ENCODE data around the gene CCDC157.

GRCh38 chr22:30386960-30387827 lies 30.4 kb downstream of the CCDC157 start, which contains the start of gene RNF215:
- TF ChIP-seq, protein P1, sequence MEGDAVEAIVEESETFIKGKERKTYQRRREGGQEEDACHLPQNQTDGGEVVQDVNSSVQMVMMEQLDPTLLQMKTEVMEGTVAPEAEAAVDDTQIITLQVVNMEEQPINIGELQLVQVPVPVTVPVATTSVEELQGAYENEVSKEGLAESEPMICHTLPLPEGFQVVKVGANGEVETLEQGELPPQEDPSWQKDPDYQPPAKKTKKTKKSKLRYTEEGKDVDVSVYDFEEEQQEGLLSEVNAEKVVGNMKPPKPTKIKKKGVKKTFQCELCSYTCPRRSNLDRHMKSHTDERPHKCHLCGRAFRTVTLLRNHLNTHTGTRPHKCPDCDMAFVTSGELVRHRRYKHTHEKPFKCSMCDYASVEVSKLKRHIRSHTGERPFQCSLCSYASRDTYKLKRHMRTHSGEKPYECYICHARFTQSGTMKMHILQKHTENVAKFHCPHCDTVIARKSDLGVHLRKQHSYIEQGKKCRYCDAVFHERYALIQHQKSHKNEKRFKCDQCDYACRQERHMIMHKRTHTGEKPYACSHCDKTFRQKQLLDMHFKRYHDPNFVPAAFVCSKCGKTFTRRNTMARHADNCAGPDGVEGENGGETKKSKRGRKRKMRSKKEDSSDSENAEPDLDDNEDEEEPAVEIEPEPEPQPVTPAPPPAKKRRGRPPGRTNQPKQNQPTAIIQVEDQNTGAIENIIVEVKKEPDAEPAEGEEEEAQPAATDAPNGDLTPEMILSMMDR (IDR thresholded peaks at IDR 0.05): peak; percentile 95 to 98 (median 96)
- TF ChIP-seq POLR2AphosphoS5 (IDR thresholded peaks at IDR 0.05) (no peak), POLR2A (IDR thresholded peaks at IDR 0.05; ENCODE audit: low read depth) (no peak)
